Adrenal gland (tissue), 12 donors: ENCODE measurements around the gene MAPT. TPM values are rescaled to one million over a fixed set of nuclear protein-coding genes. Genes with fewer than 3 reads are reported as not detected.

Source experiments
- DNase-seq, 7 donors: peaks; one replicate each; pipeline ENCODE4 v3.0.0-alpha.2; 2019 to 2020
- H3K27ac ChIP-seq, 5 donors: fragments of 200-600 bp; sonication (generic) in 4 of 5; 1 replicate in 3 of 5; 2 replicates in 2 of 5; pipeline versions ENCODE4 v1.5.1 to v1.8.0; 2016 to 2020; ENCODE audit warnings: mild to moderate bottlenecking in 1 of 5
- H3K27me3 ChIP-seq: fragments of 200-600 bp; 2 replicates; pipeline ENCODE4 v1.8.0; 2021
- H3K36me3 ChIP-seq, 2 donors: fragments of 200-600 bp; replicated peaks in 1 of 2; 1 replicate in 1 of 2; 2 replicates in 1 of 2; pipeline versions ENCODE4 v1.5.1 to v1.8.0; 2018 to 2022
- H3K4me1 ChIP-seq, 2 donors: fragments of 200-600 bp; replicated peaks in 1 of 2; 1 replicate in 1 of 2; 2 replicates in 1 of 2; pipeline versions ENCODE4 v1.5.1 to v1.8.0; 2018 to 2021
- H3K4me3 ChIP-seq, 4 donors: fragments of 200-600 bp; sonication (generic) in 3 of 4; one replicate each; pipeline ENCODE4 v1.5.1; 2016 to 2018
- H3K9me3 ChIP-seq, 3 donors: fragments of 200-600 bp; sonication (generic) in 1 of 3; replicated peaks in 1 of 3; 1 replicate in 2 of 3; 2 replicates in 1 of 3; pipeline versions ENCODE4 v1.5.1 to v1.8.0; 2016 to 2021
- POLR2A ChIP-seq, 2 donors: fragments of 450-650 bp; IDR thresholded peaks; one replicate each; pipeline ENCODE4 v1.6.1; 2017; ENCODE audit warnings: antibody characterized with exemption in 2 of 2, mild to moderate bottlenecking in 2 of 2, moderate library complexity in 1 of 2
- WGBS, 4 donors: extraction: QIAGEN DNeasy Blood & Tissue Kit in 2 of 4; methylation state at CpG; one replicate each; pipeline versions ENCODE4 v1.1.5 to v1.1.7; 2013 to 2017; 5-methylcytosine and 5-hydroxymethylcytosine counted together
- intact Hi-C, 2 donors: fragments of 100-400 bp; cut with DNase I; formaldehyde crosslinking; loops; one replicate each; pipeline versions ENCODE4 v1.14.1 to v1.15.0; 2022 to 2023
- polyA plus RNA-seq, 3 donors: library from polyadenylated mRNA; stranded (reverse); fragments of 200-250 nt in 2 of 3; fragments of 350-450 nt in 1 of 3; fragmentation: Illumina TruSeq in 1 of 3; extraction: RNeasy Lipid Tissue Mini Kit (QIAGEN cat#74804) in 1 of 3; gene quantifications; one replicate each; pipeline ENCODE4 v1.2.3, GENCODE V29; 2013 to 2014
- total RNA-seq, 9 donors: library from RNA; depleted of rRNA in 4 of 9; stranded (reverse); fragments of >200 nt in 4 of 9; fragments of 120-200 nt in 1 of 9; fragmentation: NEBNext Ultra II Directional in 1 of 9; extraction: Animal tissue kit (Norgen Biotek cat#: 25700) in 1 of 9; gene quantifications; one replicate each; pipeline versions ENCODE4 v1.1.0 to v1.2.4, GENCODE V29; 2013 to 2023
- TF ChIP-seq, protein P1 (sequence below), 6 experiments: fragments of 450-650 bp in 4 of 6; fragments of 200-600 bp in 2 of 6; sonication (generic) in 1 of 6; IDR thresholded peaks; 1 replicate in 5 of 6; 2 replicates in 1 of 6; pipeline versions ENCODE4 v1.5.1 to v1.8.0; 2016 to 2021; ENCODE audit warnings: antibody characterized with exemption in 6 of 6, mild to moderate bottlenecking in 2 of 6, moderate library complexity in 1 of 6
- donor health status: healthy with polysubstance abuse.
- donor health status: Bipolar disorder and iron deficiency.
- donor health status: DM: yes; HTN: yes; CAD: no.
- donor health status: DM: no; HTN: no; CAD: no.
- donor health status: DM: no; HTN: no; CAD: no.
- donor health status: DM: yes; HTN: yes; CAD: no.

Gene MAPT
- total and polyA plus RNA-seq, 12 donors: 0.72 to 17.6 (median 3.3) TPM

DNA sequence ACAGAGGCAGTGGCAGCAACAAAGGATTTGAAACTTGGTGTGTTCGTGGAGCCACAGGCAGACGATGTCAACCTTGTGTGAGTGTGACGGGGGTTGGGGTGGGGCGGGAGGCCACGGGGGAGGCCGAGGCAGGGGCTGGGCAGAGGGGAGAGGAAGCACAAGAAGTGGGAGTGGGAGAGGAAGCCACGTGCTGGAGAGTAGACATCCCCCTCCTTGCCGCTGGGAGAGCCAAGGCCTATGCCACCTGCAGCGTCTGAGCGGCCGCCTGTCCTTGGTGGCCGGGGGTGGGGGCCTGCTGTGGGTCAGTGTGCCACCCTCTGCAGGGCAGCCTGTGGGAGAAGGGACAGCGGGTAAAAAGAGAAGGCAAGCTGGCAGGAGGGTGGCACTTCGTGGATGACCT is 130.2 kb downstream of the MAPT start:
- no peak overlapping the region for H3K4me3 ChIP-seq
- 45 to 65% (median 58%) methylated on average over 14 of the region's 14 CpGs for WGBS, 4 donors
- no peak for TF ChIP-seq POLR2A (IDR thresholded peaks at IDR 0.05)
- TF ChIP-seq, protein P1, sequence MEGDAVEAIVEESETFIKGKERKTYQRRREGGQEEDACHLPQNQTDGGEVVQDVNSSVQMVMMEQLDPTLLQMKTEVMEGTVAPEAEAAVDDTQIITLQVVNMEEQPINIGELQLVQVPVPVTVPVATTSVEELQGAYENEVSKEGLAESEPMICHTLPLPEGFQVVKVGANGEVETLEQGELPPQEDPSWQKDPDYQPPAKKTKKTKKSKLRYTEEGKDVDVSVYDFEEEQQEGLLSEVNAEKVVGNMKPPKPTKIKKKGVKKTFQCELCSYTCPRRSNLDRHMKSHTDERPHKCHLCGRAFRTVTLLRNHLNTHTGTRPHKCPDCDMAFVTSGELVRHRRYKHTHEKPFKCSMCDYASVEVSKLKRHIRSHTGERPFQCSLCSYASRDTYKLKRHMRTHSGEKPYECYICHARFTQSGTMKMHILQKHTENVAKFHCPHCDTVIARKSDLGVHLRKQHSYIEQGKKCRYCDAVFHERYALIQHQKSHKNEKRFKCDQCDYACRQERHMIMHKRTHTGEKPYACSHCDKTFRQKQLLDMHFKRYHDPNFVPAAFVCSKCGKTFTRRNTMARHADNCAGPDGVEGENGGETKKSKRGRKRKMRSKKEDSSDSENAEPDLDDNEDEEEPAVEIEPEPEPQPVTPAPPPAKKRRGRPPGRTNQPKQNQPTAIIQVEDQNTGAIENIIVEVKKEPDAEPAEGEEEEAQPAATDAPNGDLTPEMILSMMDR (IDR thresholded peaks at IDR 0.05): no peak
- peak overlapping the region in 1 of 5 donors; percentile 13 for H3K27ac ChIP-seq
- H3K27me3 ChIP-seq: no peaks in the 10 kb centered on the region
- no peaks in the 10 kb centered on the region for H3K9me3 ChIP-seq
- H3K36me3 ChIP-seq: peaks cover 0 to 10% of the 10 kb centered on the region in 2 donors
- peaks cover 8 to 31% of the 10 kb centered on the region in 2 donors for H3K4me1 ChIP-seq
- DNase-seq: no peak
- intact Hi-C loops: no loop called here

DNA sequence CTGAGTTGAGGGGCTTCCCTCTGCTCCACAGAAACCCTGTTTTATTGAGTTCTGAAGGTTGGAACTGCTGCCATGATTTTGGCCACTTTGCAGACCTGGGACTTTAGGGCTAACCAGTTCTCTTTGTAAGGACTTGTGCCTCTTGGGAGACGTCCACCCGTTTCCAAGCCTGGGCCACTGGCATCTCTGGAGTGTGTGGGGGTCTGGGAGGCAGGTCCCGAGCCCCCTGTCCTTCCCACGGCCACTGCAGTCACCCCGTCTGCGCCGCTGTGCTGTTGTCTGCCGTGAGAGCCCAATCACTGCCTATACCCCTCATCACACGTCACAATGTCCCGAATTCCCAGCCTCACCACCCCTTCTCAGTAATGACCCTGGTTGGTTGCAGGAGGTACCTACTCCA is 130.7 kb downstream of the MAPT start:
- Histone ChIP-seq H3K4me1 (peaks cover 8 to 31% of the 10 kb centered on the region in 2 donors), H3K4me3 (no peak overlapping the region), H3K36me3 (peaks cover 0 to 10% of the 10 kb centered on the region in 2 donors), H3K9me3 (no peaks in the 10 kb centered on the region), H3K27me3 (no peaks in the 10 kb centered on the region), H3K27ac (peak overlapping the region in 1 of 5 donors; percentile 13)
- 88 to 97% (median 90%) methylated on average over 10 of the region's 10 CpGs for WGBS, 4 donors
- intact Hi-C loops: no loop called here
- DNase-seq: no peak
- TF ChIP-seq, protein P1 (IDR thresholded peaks at IDR 0.05): no peak
- no peak for TF ChIP-seq POLR2A (IDR thresholded peaks at IDR 0.05)

DNA sequence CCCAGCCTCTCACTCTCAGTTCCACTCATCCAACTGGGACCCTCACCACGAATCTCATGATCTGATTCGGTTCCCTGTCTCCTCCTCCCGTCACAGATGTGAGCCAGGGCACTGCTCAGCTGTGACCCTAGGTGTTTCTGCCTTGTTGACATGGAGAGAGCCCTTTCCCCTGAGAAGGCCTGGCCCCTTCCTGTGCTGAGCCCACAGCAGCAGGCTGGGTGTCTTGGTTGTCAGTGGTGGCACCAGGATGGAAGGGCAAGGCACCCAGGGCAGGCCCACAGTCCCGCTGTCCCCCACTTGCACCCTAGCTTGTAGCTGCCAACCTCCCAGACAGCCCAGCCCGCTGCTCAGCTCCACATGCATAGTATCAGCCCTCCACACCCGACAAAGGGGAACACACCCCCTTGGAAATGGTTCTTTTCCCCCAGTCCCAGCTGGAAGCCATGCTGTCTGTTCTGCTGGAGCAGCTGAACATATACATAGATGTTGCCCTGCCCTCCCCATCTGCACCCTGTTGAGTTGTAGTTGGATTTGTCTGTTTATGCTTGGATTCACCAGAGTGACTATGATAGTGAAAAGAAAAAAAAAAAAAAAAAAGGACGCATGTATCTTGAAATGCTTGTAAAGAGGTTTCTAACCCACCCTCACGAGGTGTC is 131.3 kb downstream of the MAPT start:
- DNase-seq: no peak
- intact Hi-C loops: no loop called here
- WGBS, 4 donors: 89 to 95% (median 92%) methylated on average over 8 of the region's 8 CpGs
- Histone ChIP-seq H3K4me3 (no peak overlapping the region), H3K9me3 (no peaks in the 10 kb centered on the region), H3K36me3 (peaks cover 0 to 15% of the 10 kb centered on the region in 2 donors), H3K4me1 (peaks cover 8 to 31% of the 10 kb centered on the region in 2 donors), H3K27ac (peak overlapping the region in 3 of 5 donors; percentile 26 to 75 (median 41)), H3K27me3 (no peaks in the 10 kb centered on the region)
- TF ChIP-seq, protein P1 (IDR thresholded peaks at IDR 0.05): no peak

DNA sequence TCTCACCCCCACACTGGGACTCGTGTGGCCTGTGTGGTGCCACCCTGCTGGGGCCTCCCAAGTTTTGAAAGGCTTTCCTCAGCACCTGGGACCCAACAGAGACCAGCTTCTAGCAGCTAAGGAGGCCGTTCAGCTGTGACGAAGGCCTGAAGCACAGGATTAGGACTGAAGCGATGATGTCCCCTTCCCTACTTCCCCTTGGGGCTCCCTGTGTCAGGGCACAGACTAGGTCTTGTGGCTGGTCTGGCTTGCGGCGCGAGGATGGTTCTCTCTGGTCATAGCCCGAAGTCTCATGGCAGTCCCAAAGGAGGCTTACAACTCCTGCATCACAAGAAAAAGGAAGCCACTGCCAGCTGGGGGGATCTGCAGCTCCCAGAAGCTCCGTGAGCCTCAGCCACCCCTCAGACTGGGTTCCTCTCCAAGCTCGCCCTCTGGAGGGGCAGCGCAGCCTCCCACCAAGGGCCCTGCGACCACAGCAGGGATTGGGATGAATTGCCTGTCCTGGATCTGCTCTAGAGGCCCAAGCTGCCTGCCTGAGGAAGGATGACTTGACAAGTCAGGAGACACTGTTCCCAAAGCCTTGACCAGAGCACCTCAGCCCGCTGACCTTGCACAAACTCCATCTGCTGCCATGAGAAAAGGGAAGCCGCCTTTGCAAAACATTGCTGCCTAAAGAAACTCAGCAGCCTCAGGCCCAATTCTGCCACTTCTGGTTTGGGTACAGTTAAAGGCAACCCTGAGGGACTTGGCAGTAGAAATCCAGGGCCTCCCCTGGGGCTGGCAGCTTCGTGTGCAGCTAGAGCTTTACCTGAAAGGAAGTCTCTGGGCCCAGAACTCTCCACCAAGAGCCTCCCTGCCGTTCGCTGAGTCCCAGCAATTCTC is 132.1 kb downstream of the MAPT start:
- peak overlapping the region in 4 of 5 donors; percentile 17 to 75 (median 34) for H3K27ac ChIP-seq
- no peaks in the 10 kb centered on the region for H3K9me3 ChIP-seq
- H3K36me3 ChIP-seq: peaks cover 0 to 22% of the 10 kb centered on the region in 2 donors
- H3K27me3 ChIP-seq: no peaks in the 10 kb centered on the region
- 61 to 74% (median 66%) methylated on average over 6 to 17 of the region's 17 CpGs for WGBS, 4 donors
- intact Hi-C loops: no loop called here
- no peak for TF ChIP-seq POLR2A (IDR thresholded peaks at IDR 0.05)
- H3K4me1 ChIP-seq: peaks cover 8 to 31% of the 10 kb centered on the region in 2 donors
- H3K4me3 ChIP-seq: no peak overlapping the region
- DNase-seq: peak in 4 of 7 donors; percentile 54 to 69 (median 58)
